Activated CD8-positive, alpha-beta memory T cell treated with anti-CD3 and anti-CD28 coated beads for 36 hours (primary cell): ENCODE results near the gene PHYHIPL. TPM values are rescaled to one million over a fixed set of nuclear protein-coding genes. Genes with fewer than 3 reads are reported as not detected.

Experiments
- CTCF ChIA-PET: fragments of 350-600 bp; sonication (Branson Sonifier 250); formaldehyde crosslinking; loops from one replicate; lab custom pipeline; 2021; ENCODE audit warnings: antibody characterized with exemption; lab: Charles Lee
- POLR2A ChIA-PET: fragments of 350-600 bp; sonication (Branson Sonifier 250); formaldehyde crosslinking; loops from one replicate; lab custom pipeline; 2021; ENCODE audit warnings: antibody characterized with exemption; lab: Charles Lee
- total RNA-seq, 2 experiments: library from RNA; stranded (reverse); gene quantifications; one replicate each; pipeline ENCODE4 v1.2.3, GENCODE V29; 2021

The PHYHIPL gene
- total RNA-seq, 2 experiments from 2014 or later = not detected

- CTCF ChIA-PET = no interaction called here
- POLR2A ChIA-PET = no interaction called here
Observed at GRCh38 chr10:59242991-59243390, 66.5 kb downstream of the PHYHIPL start.

- POLR2A ChIA-PET = no interaction called here
- CTCF ChIA-PET = no interaction called here
Observed at GRCh38 chr10:59243611-59244195, 67.3 kb downstream of the PHYHIPL start.

- POLR2A ChIA-PET = no interaction called here
- CTCF ChIA-PET = no interaction called here
Observed at GRCh38 chr10:59244871-59245270, 68.4 kb downstream of the PHYHIPL start.

GRCh38 chr10:59245686-59246085, 69.2 kb downstream of the PHYHIPL start:
- CTCF ChIA-PET = no interaction called here

GRCh38 chr10:59252491-59252890, 76.0 kb downstream of the PHYHIPL start:
- ChIA-PET POLR2A (no interaction called here), CTCF (no interaction called here)

More at GRCh38 chr10:59245686-59246085, 69.2 kb downstream of the PHYHIPL start:
- POLR2A ChIA-PET = no interaction called here

GRCh38 chr10:59255463-59255862, 79.0 kb downstream of the PHYHIPL start:
- CTCF ChIA-PET = no interaction called here
- POLR2A ChIA-PET = no interaction called here

GRCh38 chr10:59257224-59257623, 80.8 kb downstream of the PHYHIPL start:
- ChIA-PET CTCF (interaction anchor here (0.6 kb wide), 1 partner anchor 283 kb away, joined by 3 read pairs; no protein-coding TSS in a partner anchor), POLR2A (no interaction called here)

GRCh38 chr10:59258890-59259289, 82.4 kb downstream of the PHYHIPL start:
- ChIA-PET CTCF (no interaction called here), POLR2A (no interaction called here)

- POLR2A ChIA-PET = no interaction called here
- CTCF ChIA-PET = no interaction called here
Observed at GRCh38 chr10:59265141-59265540, 88.7 kb downstream of the PHYHIPL start.

- ChIA-PET POLR2A (no interaction called here), CTCF (no interaction called here)
Observed at GRCh38 chr10:59266321-59266720, 89.9 kb downstream of the PHYHIPL start.

- POLR2A ChIA-PET = no interaction called here
- CTCF ChIA-PET = no interaction called here
Observed at GRCh38 chr10:59268460-59268859, 92.0 kb downstream of the PHYHIPL start.

GRCh38 chr10:59269651-59270050, 93.2 kb downstream of the PHYHIPL start:
- ChIA-PET CTCF (no interaction called here), POLR2A (no interaction called here)

GRCh38 chr10:59270492-59270891, 94.0 kb downstream of the PHYHIPL start:
- ChIA-PET POLR2A (no interaction called here), CTCF (no interaction called here)

- ChIA-PET CTCF (no interaction called here), POLR2A (no interaction called here)
Observed at GRCh38 chr10:59271160-59271559, 94.7 kb downstream of the PHYHIPL start.

GRCh38 chr10:59272061-59272460, 95.6 kb downstream of the PHYHIPL start:
- ChIA-PET CTCF (no interaction called here), POLR2A (no interaction called here)

- POLR2A ChIA-PET = no interaction called here
- CTCF ChIA-PET = no interaction called here
Observed at GRCh38 chr10:59273445-59273844, 97.0 kb downstream of the PHYHIPL start.

- ChIA-PET CTCF (no interaction called here), POLR2A (no interaction called here)
Observed at GRCh38 chr10:59276133-59276532, 99.7 kb downstream of the PHYHIPL start.

- POLR2A ChIA-PET = no interaction called here
- CTCF ChIA-PET = no interaction called here
Observed at GRCh38 chr10:59276919-59277318, 100.5 kb downstream of the PHYHIPL start.

GRCh38 chr10:59279476-59279875, 103.0 kb downstream of the PHYHIPL start:
- ChIA-PET CTCF (no interaction called here), POLR2A (no interaction called here)

- POLR2A ChIA-PET = no interaction called here
- CTCF ChIA-PET = no interaction called here
Observed at GRCh38 chr10:59279991-59280505, 103.6 kb downstream of the PHYHIPL start.

GRCh38 chr10:59281861-59282260, 105.4 kb downstream of the PHYHIPL start:
- CTCF ChIA-PET = no interaction called here
- POLR2A ChIA-PET = no interaction called here
